K562 (cell line): ENCODE data around the gene CHST8. TPM values are rescaled to one million over a fixed set of nuclear protein-coding genes. Genes with fewer than 3 reads are reported as not detected.

Source experiments
- ATAC-seq: fragments of 200-7000 bp; cut with Tn5 transposase; 3 replicates; pipeline ENCODE4 v1.9.1; 2020; ENCODE audit warnings: moderate library complexity
- BruUV-seq: library from RNA; stranded (reverse); fragments of 400-500 nt; replicated peaks from 2 replicates; lab custom pipeline; 2021; lab: Mats Ljungman, UMichigan
- CTCF ChIA-PET: fragments of 300-600 bp; formaldehyde crosslinking; extraction: SDS; loops from one replicate; lab custom pipeline; 2021; ENCODE audit warnings: low intra/inter-chr PET ratio; lab: Yijun Ruan, JAX
- POLR2A ChIA-PET: fragments of 300-600, 350-650 bp; sonication (Branson Sonifier 250); formaldehyde crosslinking; extraction: SDS; loops from one replicate; lab custom pipeline; 2021; ENCODE audit warnings: antibody characterized with exemption, inconsistent platforms; lab: Yijun Ruan, JAX
- DNase-seq, 4 experiments: peaks; one replicate each; pipeline versions ENCODE4 v3.0.0 to v3.0.0-alpha.2; 2011 to 2018; ENCODE audit warnings: low spot score in 3 of 4, mixed read lengths in 3 of 4; ENCODE audit errors: extremely low read depth in 1 of 4
- FAIRE-seq: peaks from 2 replicates; lab custom pipeline; 2011; peaks lifted over from hg19 to GRCh38; lab: Jason Lieb, UNC
- H2AFZ ChIP-seq: 2 replicates; pipeline ENCODE4 v1.6.0; 2011; ENCODE audit warnings: low read depth, low read length, control low read depth, inconsistent platforms
- H3K27ac ChIP-seq: fragments of 200-600 bp; 3 replicates; pipeline ENCODE4 v1.8.0; 2011; ENCODE audit warnings: low read depth, mild to moderate bottlenecking, control low read depth, inconsistent platforms, low read length, moderate library complexity, mixed read lengths; ENCODE audit errors: extremely low read depth
- H3K27me3 ChIP-seq, 2 experiments: fragments of 300-600 bp in 1 of 2; 2 replicates in 1 of 2; 3 replicates in 1 of 2; pipeline versions ENCODE4 v1.6.0 to v1.8.0; 2011; ENCODE audit warnings: inconsistent platforms in 2 of 2, low read length in 2 of 2, mild to moderate bottlenecking in 1 of 2, mixed read lengths in 1 of 2, moderate library complexity in 1 of 2; ENCODE audit not compliant: control insufficient read depth in 2 of 2, insufficient read depth in 2 of 2
- H3K36me3 ChIP-seq: fragments of 300-600 bp; 3 replicates; pipeline ENCODE4 v1.8.0; 2011; ENCODE audit warnings: mild to moderate bottlenecking, low read length, inconsistent platforms; ENCODE audit not compliant: control insufficient read depth, insufficient read depth
- H3K4me1 ChIP-seq, 2 experiments: fragments of 200-600 bp in 1 of 2; replicated peaks in 1 of 2; 2 replicates in 1 of 2; 3 replicates in 1 of 2; pipeline versions ENCODE4 v1.5.1 to v1.8.0; 2011; ENCODE audit warnings: inconsistent platforms in 2 of 2, low read length in 2 of 2, mild to moderate bottlenecking in 1 of 2, mixed read lengths in 1 of 2, moderate library complexity in 1 of 2; ENCODE audit not compliant: control insufficient read depth in 2 of 2, insufficient read depth in 2 of 2
- H3K4me2 ChIP-seq: 2 replicates; pipeline ENCODE4 v1.6.1; 2011; ENCODE audit warnings: low read length, control low read depth, inconsistent platforms, mixed read lengths; ENCODE audit not compliant: insufficient read depth
- H3K4me3 ChIP-seq: fragments of 200-600 bp; sonication (generic), shearing (Covaris generic); 2 replicates; pipeline ENCODE4 v1.5.1; 2016; ENCODE audit warnings: control low read depth, inconsistent platforms
- H3K79me2 ChIP-seq: fragments of 200-600 bp; 3 replicates; pipeline ENCODE4 v1.8.0; 2011; ENCODE audit warnings: low read length, inconsistent platforms; ENCODE audit not compliant: control insufficient read depth, insufficient read depth
- H3K9ac ChIP-seq, 2 experiments: 2 replicates each; pipeline versions ENCODE4 v1.6.0 to v1.6.1; 2011; ENCODE audit warnings: low read depth in 2 of 2, low read length in 2 of 2, control low read depth in 1 of 2, inconsistent platforms in 1 of 2, mild to moderate bottlenecking in 1 of 2, mixed read lengths in 1 of 2; ENCODE audit not compliant: insufficient read depth in 1 of 2
- H3K9me1 ChIP-seq: one replicate; pipeline ENCODE4 v1.6.0; 2011; ENCODE audit warnings: inconsistent platforms, mild to moderate bottlenecking, low read length, moderate library complexity; ENCODE audit not compliant: control insufficient read depth, insufficient read depth
- H3K9me3 ChIP-seq: replicated peaks from 2 replicates; pipeline ENCODE4 v1.5.1; 2011; ENCODE audit warnings: low read depth, low read length, inconsistent platforms; ENCODE audit not compliant: control insufficient read depth, insufficient read depth
- H4K20me1 ChIP-seq: replicated peaks from 2 replicates; pipeline ENCODE4 v1.6.1; 2011; ENCODE audit warnings: low read length, inconsistent platforms, mixed read lengths; ENCODE audit not compliant: control insufficient read depth, insufficient read depth
- CREB3L1 ChIP-seq: fragments of 450-650 bp; IDR thresholded peaks from 2 replicates; pipeline ENCODE4 v1.6.1; 2014; ENCODE audit warnings: low read depth, mild to moderate bottlenecking, moderate library complexity, borderline replicate concordance
- ESRRA ChIP-seq: fragments of 450-650 bp; IDR thresholded peaks from 2 replicates; pipeline ENCODE4 v1.6.1; 2014; ENCODE audit warnings: low read depth, mild to moderate bottlenecking, moderate library complexity, borderline replicate concordance
- EWSR1 ChIP-seq: fragments of 450-650 bp; IDR thresholded peaks from 2 replicates; pipeline ENCODE4 v1.6.1; 2018; ENCODE audit warnings: borderline replicate concordance, mild to moderate bottlenecking, low read depth, moderate library complexity; ENCODE audit not compliant: partially characterized antibody
- HCFC1 ChIP-seq: IDR thresholded peaks from 2 replicates; pipeline ENCODE4 v1.6.1; 2012; ENCODE audit warnings: low read depth, low read length, improper control_type of control experiment
- HSF4 ChIP-seq: fragments of 250-450 bp; sonication (Bioruptor Pico); IDR thresholded peaks from 2 replicates; pipeline ENCODE4 v2.1.2; 2022; ENCODE audit warnings: mild to moderate bottlenecking, moderate library complexity, borderline replicate concordance
- JUND ChIP-seq, 2 experiments: IDR thresholded peaks; 2 replicates in 1 of 2; 3 replicates in 1 of 2; pipeline ENCODE4 v1.6.1; 2011; ENCODE audit warnings: borderline replicate concordance in 2 of 2, low read depth in 2 of 2, low read length in 2 of 2, improper control_type of control experiment in 1 of 2, missing biosample characterization in 1 of 2, missing genetic modification characterization in 1 of 2, missing genetic modification reagents in 1 of 2
- MCM5 ChIP-seq: fragments of 450-650 bp; IDR thresholded peaks from 2 replicates; pipeline ENCODE4 v1.6.1; 2016; ENCODE audit warnings: low read depth
- SAFB ChIP-seq: fragments of 200-400 bp; formaldehyde crosslinking; IDR thresholded peaks from 2 replicates; pipeline ENCODE4 v1.6.1; 2017; ENCODE audit warnings: low read depth, low read length, borderline replicate concordance
- SNRNP70 ChIP-seq: fragments of 200-400 bp; formaldehyde crosslinking; optimal IDR thresholded peaks from 2 replicates; pipeline ENCODE3; 2017; ENCODE audit warnings: low read depth, low read length
- TGIF2 ChIP-seq: sonication (generic); formaldehyde crosslinking; IDR thresholded peaks from 2 replicates; pipeline ENCODE4 v1.8.1; 2022; ENCODE audit warnings: mild to moderate bottlenecking, missing genetic modification reagents, moderate library complexity
- XRCC5 ChIP-seq: fragments of 200-400 bp; formaldehyde crosslinking; IDR thresholded peaks from 2 replicates; pipeline ENCODE4 v1.6.1; 2017; ENCODE audit warnings: low read depth, mild to moderate bottlenecking, low read length
- ZNF589 ChIP-seq: fragments of 200-800 bp; sonication (Bioruptor generic); IDR thresholded peaks from 2 replicates; pipeline ENCODE4 v1.6.1; 2016; ENCODE audit warnings: low read depth, missing genetic modification characterization, missing compliant biosample characterization
- WGBS: fragments of 100-300 bp; shearing (Covaris generic); methylation state at CpG from one replicate; pipeline ENCODE4 v1.1.6; 2016; ENCODE audit warnings: low coverage, mixed read lengths; ENCODE audit not compliant: insufficient coverage; ENCODE audit errors: missing lambda C conversion rate; 5-methylcytosine and 5-hydroxymethylcytosine counted together
- in situ Hi-C: fragments of 300-500 bp; cut with MboI; formaldehyde crosslinking; loops from 4 replicates; pipeline ENCODE4 v1.15.0; 2018; ENCODE audit warnings: inconsistent platforms, mixed read lengths
- intact Hi-C: fragments of 100-400 bp; cut with micrococcal nuclease; formaldehyde crosslinking; loops from 2 replicates; pipeline ENCODE4 v1.14.2; 2022
- polyA plus RNA-seq, 8 experiments: library from polyadenylated mRNA; depleted of rRNA in 4 of 8; stranded (reverse) in 5 of 8; unstranded in 3 of 8; fragments of >200 nt; fragmentation: Nextera tagmentation in 2 of 8; fragmentation: Illumina TruSeq in 1 of 8; extraction: Ambion mirVana in 2 of 8; extraction: Trizol in 1 of 8; gene quantifications; 2 replicates each; pipeline versions ENCODE4 v1.2.1 to v1.2.3, GENCODE V29; 2011 to 2014; ENCODE audit warnings: inconsistent platforms in 1 of 8, missing spikeins in 1 of 8
- total RNA-seq, 7 experiments: library from RNA; depleted of rRNA in 6 of 7; stranded (reverse); fragments of >200 nt in 6 of 7; fragmentation: Illumina TruSeq in 2 of 7; extraction: Trizol in 2 of 7; gene quantifications; 2 replicates each; pipeline versions ENCODE4 v1.2.1 to v1.2.3, GENCODE V29; 2011 to 2021; ENCODE audit warnings: low replicate concordance in 1 of 7
- TF ChIP-seq, protein P1 (sequence below): sonication (generic); formaldehyde crosslinking; IDR thresholded peaks from 2 replicates; pipeline ENCODE4 v1.8.1; 2023; ENCODE audit warnings: mild to moderate bottlenecking, missing genetic modification reagents
- TF ChIP-seq, protein P2 (sequence below): fragments of 150-350 bp; IDR thresholded peaks from 2 replicates; pipeline ENCODE4 v1.6.1; 2014; ENCODE audit warnings: low read depth, mild to moderate bottlenecking, low read length, borderline replicate concordance

Gene CHST8
- total and polyA plus RNA-seq, 9 of the 15 experiments (the other 6 are each of a cell fraction or from before 2014, with no cell fraction given): 0.11 TPM; not detected in 8

GRCh38 chr19:33640773-33641172 is 19.0 kb downstream of the CHST8 start:
- H3K36me3 ChIP-seq: no peaks in the 10 kb centered on the region
- BruUV-seq: no TSS peak
- no peak overlapping the region for H3K4me3 ChIP-seq
- no peak overlapping the region for H3K9ac ChIP-seq
- DNase-seq (no peak), ATAC-seq (no peak), FAIRE-seq (no peak)
- no peaks in the 10 kb centered on the region for H3K79me2 ChIP-seq
- H3K4me1 ChIP-seq: no peaks in the 10 kb centered on the region
- H3K27me3 ChIP-seq: peaks cover 18 to 44% of the 10 kb centered on the region in 2 experiments; a peak in 3 of 5 replicates
- H3K9me1 ChIP-seq: no peaks in the 10 kb centered on the region
- H3K9me3 ChIP-seq: no peaks in the 10 kb centered on the region
- H2AFZ ChIP-seq: no peak overlapping the region
- POLR2A ChIA-PET: interaction anchor here (0.6 kb wide), 1 partner anchor 1027 kb away, joined by 3 read pairs; no protein-coding TSS in a partner anchor
- no peak overlapping the region for H3K4me2 ChIP-seq
- H4K20me1 ChIP-seq: 0 out of 2 replicates have a peak, but pooled peaks cover 5% of the 10 kb centered on the region
- H3K27ac ChIP-seq: no peak overlapping the region
- no peak for TF ChIP-seq HSF4
- TF ChIP-seq TGIF2 (CRISPR knock-in tag): no peak
- no peak for TF ChIP-seq XRCC5
- no peak for TF ChIP-seq SAFB
- TF ChIP-seq CREB3L1: no peak
- TF ChIP-seq ZNF589 (CRISPR knock-in tag): no peak
- TF ChIP-seq MCM5: no peak
- TF ChIP-seq, protein P1, sequence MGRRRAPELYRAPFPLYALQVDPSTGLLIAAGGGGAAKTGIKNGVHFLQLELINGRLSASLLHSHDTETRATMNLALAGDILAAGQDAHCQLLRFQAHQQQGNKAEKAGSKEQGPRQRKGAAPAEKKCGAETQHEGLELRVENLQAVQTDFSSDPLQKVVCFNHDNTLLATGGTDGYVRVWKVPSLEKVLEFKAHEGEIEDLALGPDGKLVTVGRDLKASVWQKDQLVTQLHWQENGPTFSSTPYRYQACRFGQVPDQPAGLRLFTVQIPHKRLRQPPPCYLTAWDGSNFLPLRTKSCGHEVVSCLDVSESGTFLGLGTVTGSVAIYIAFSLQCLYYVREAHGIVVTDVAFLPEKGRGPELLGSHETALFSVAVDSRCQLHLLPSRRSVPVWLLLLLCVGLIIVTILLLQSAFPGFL: no peak
- no peak for TF ChIP-seq SNRNP70
- TF ChIP-seq EWSR1: no peak
- no peak for TF ChIP-seq ESRRA
- TF ChIP-seq, protein P2, sequence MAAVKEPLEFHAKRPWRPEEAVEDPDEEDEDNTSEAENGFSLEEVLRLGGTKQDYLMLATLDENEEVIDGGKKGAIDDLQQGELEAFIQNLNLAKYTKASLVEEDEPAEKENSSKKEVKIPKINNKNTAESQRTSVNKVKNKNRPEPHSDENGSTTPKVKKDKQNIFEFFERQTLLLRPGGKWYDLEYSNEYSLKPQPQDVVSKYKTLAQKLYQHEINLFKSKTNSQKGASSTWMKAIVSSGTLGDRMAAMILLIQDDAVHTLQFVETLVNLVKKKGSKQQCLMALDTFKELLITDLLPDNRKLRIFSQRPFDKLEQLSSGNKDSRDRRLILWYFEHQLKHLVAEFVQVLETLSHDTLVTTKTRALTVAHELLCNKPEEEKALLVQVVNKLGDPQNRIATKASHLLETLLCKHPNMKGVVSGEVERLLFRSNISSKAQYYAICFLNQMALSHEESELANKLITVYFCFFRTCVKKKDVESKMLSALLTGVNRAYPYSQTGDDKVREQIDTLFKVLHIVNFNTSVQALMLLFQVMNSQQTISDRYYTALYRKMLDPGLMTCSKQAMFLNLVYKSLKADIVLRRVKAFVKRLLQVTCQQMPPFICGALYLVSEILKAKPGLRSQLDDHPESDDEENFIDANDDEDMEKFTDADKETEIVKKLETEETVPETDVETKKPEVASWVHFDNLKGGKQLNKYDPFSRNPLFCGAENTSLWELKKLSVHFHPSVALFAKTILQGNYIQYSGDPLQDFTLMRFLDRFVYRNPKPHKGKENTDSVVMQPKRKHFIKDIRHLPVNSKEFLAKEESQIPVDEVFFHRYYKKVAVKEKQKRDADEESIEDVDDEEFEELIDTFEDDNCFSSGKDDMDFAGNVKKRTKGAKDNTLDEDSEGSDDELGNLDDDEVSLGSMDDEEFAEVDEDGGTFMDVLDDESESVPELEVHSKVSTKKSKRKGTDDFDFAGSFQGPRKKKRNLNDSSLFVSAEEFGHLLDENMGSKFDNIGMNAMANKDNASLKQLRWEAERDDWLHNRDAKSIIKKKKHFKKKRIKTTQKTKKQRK: no peak
- no peak for TF ChIP-seq HCFC1
- no peak for TF ChIP-seq JUND (IDR thresholded peaks at IDR 0.05; ENCODE audit: borderline replicate concordance, low read depth, low read length)
- no peak for TF ChIP-seq JUND (tag; IDR thresholded peaks at IDR 0.05; ENCODE audit: borderline replicate concordance, low read depth, low read length)
- CTCF ChIA-PET: no interaction called here
- WGBS: 0% methylated on average over 7 of the region's 9 CpGs
- in situ Hi-C loops (no loop called here), intact Hi-C loops (no loop called here)
